SU-DHL-6 (cell line): Measurements from ENCODE around the gene MTMR3.

Experiments used
- H2AFZ ChIP-seq: fragments of 200-600 bp; sonication (generic); 2 replicates; pipeline ENCODE4 v1.6.1; 2014; ENCODE audit warnings: low read depth, mild to moderate bottlenecking, moderate library complexity, mixed read lengths, antibody characterized with exemption, low read length; ENCODE audit not compliant: severe bottlenecking
- H3F3A ChIP-seq: fragments of 200-600 bp; shearing (Covaris generic); 2 replicates; pipeline ENCODE4 v1.6.0; 2016; ENCODE audit warnings: antibody characterized with exemption, mild to moderate bottlenecking; ENCODE audit not compliant: insufficient read depth
- H3K27ac ChIP-seq: fragments of 200-600 bp; sonication (generic); 2 replicates; pipeline ENCODE4 v1.5.1; 2016; ENCODE audit warnings: low read depth, mild to moderate bottlenecking, low read length, moderate library complexity, mixed read lengths
- H3K27me3 ChIP-seq: fragments of 200-600 bp; sonication (generic), shearing (Covaris generic); 2 replicates; pipeline ENCODE4 v1.6.0; 2014; ENCODE audit warnings: mild to moderate bottlenecking, low read length
- H3K36me3 ChIP-seq: fragments of 200-600 bp; sonication (generic); 2 replicates; pipeline ENCODE4 v1.6.1; 2014; ENCODE audit warnings: mild to moderate bottlenecking, low read length, mixed read lengths
- H3K4me2 ChIP-seq: fragments of 300-600, 200-600 bp; shearing (Covaris generic), sonication (generic); 2 replicates; pipeline ENCODE4 v1.6.0; 2014; ENCODE audit warnings: low read length, low read depth, mild to moderate bottlenecking; ENCODE audit not compliant: poor library complexity, severe bottlenecking
- H3K4me3 ChIP-seq: fragments of 200-600 bp; sonication (generic); 2 replicates; pipeline ENCODE4 v1.5.1; 2014; ENCODE audit warnings: antibody characterized with exemption, low read length, mild to moderate bottlenecking, mixed read lengths; ENCODE audit not compliant: insufficient read depth, poor library complexity, severe bottlenecking
- H3K79me2 ChIP-seq: fragments of 200-600 bp; sonication (generic); 2 replicates; pipeline ENCODE4 v1.6.1; 2014; ENCODE audit warnings: mild to moderate bottlenecking, low read length, moderate library complexity; ENCODE audit not compliant: insufficient read depth
- H3K9ac ChIP-seq: fragments of 200-600 bp; sonication (generic); 2 replicates; pipeline ENCODE4 v1.7.0; 2014; ENCODE audit warnings: mild to moderate bottlenecking, low read length
- H3K9me2 ChIP-seq: fragments of 200-600 bp; sonication (generic); replicated peaks from 2 replicates; pipeline ENCODE4 v1.6.1; 2014; ENCODE audit warnings: low read length; ENCODE audit not compliant: insufficient read depth
- H3K9me3 ChIP-seq: fragments of 200-600 bp; sonication (generic); 2 replicates; pipeline ENCODE4 v1.6.1; 2014; ENCODE audit warnings: low read length, mixed read lengths; ENCODE audit not compliant: insufficient read depth
- H4K20me1 ChIP-seq: fragments of 200-600 bp; sonication (generic); 2 replicates; pipeline ENCODE4 v1.6.1; 2014; ENCODE audit warnings: low read depth, mild to moderate bottlenecking, antibody characterized with exemption, low read length, moderate library complexity, mixed read lengths
- CTCF ChIP-seq: fragments of 200-600 bp; sonication (generic); IDR thresholded peaks from one replicate; pipeline ENCODE4 v1.5.1; 2017; ENCODE audit warnings: antibody characterized with exemption, mild to moderate bottlenecking, low read length, moderate library complexity; ENCODE audit not compliant: insufficient read depth, poor library complexity, severe bottlenecking
- EZH2phosphoT487 ChIP-seq: fragments of 200-600 bp; sonication (generic), shearing (Covaris generic); conservative IDR thresholded peaks from 2 replicates; pipeline ENCODE4 v1.6.1; 2018; ENCODE audit warnings: mild to moderate bottlenecking, antibody characterized with exemption, low read length, moderate library complexity, mixed read lengths

MTMR3 gene

GRCh38 chr22:30041475-30041874 is 158.5 kb downstream of the MTMR3 start:
- H4K20me1 ChIP-seq, result no peaks in the 10 kb centered on the region
- TF ChIP-seq CTCF, result no peak
- no peak for TF ChIP-seq EZH2phosphoT487
- no peak overlapping the region for H3K27ac ChIP-seq
- H3K79me2 ChIP-seq, result no peaks in the 10 kb centered on the region
- H3K36me3 ChIP-seq, result no peaks in the 10 kb centered on the region
- H3K9me3 ChIP-seq, result no peaks in the 10 kb centered on the region
- no peaks in the 10 kb centered on the region for H3F3A ChIP-seq
- H3K9ac ChIP-seq, result no peak overlapping the region
- no peak overlapping the region for H3K4me2 ChIP-seq
- no peak overlapping the region for H2AFZ ChIP-seq
- no peak overlapping the region for H3K4me3 ChIP-seq
- no peaks in the 10 kb centered on the region for H3K9me2 ChIP-seq
- no peaks in the 10 kb centered on the region for H3K27me3 ChIP-seq

GRCh38 chr22:30041881-30042280 is 158.9 kb downstream of the MTMR3 start:
- no peaks in the 10 kb centered on the region for H3K9me2 ChIP-seq
- no peaks in the 10 kb centered on the region for H3K79me2 ChIP-seq
- no peak overlapping the region for H3K9ac ChIP-seq
- H4K20me1 ChIP-seq, result no peaks in the 10 kb centered on the region
- no peak overlapping the region for H3K4me2 ChIP-seq
- H2AFZ ChIP-seq, result no peak overlapping the region
- TF ChIP-seq CTCF, result no peak
- no peak for TF ChIP-seq EZH2phosphoT487
- no peaks in the 10 kb centered on the region for H3F3A ChIP-seq
- H3K27ac ChIP-seq, result no peak overlapping the region
- H3K27me3 ChIP-seq, result no peaks in the 10 kb centered on the region
- no peaks in the 10 kb centered on the region for H3K9me3 ChIP-seq
- no peaks in the 10 kb centered on the region for H3K36me3 ChIP-seq
- no peak overlapping the region for H3K4me3 ChIP-seq

- Histone ChIP-seq H3K4me2 (no peak overlapping the region), H3F3A (no peaks in the 10 kb centered on the region), H3K9ac (no peak overlapping the region), H3K4me3 (no peak overlapping the region), H2AFZ (no peak overlapping the region), H3K27ac (no peak overlapping the region), H3K79me2 (no peaks in the 10 kb centered on the region), H3K36me3 (no peaks in the 10 kb centered on the region), H3K9me2 (no peaks in the 10 kb centered on the region), H3K27me3 (no peaks in the 10 kb centered on the region), H3K9me3 (no peaks in the 10 kb centered on the region), H4K20me1 (no peaks in the 10 kb centered on the region)
- no peak for TF ChIP-seq CTCF
- TF ChIP-seq EZH2phosphoT487, result no peak
Measured at GRCh38 chr22:30043161-30043560, 160.2 kb downstream of the MTMR3 start.
